ENCODE data around the gene MSLN. TPM values are rescaled to one million over a fixed set of nuclear protein-coding genes. Genes with fewer than 3 reads are reported as not detected.

The MSLN gene
- polyA plus RNA-seq, 2 donors = 0.87 to 3.7 TPM

GRCh38 chr16:716768-717325 lies 43.7 kb upstream of the MSLN start:
- H3K4me1 ChIP-seq (ENCODE audit: control insufficient read depth in 2 of 2, insufficient read depth in 2 of 2, low read length in 1 of 2) = peaks cover 11 to 35% of the 10 kb centered on the region in 2 donors
- no peaks in the 10 kb centered on the region for H3K9me3 ChIP-seq (ENCODE audit: control insufficient read depth in 2 of 2, insufficient read depth in 1 of 2, low read depth in 1 of 2, low read length in 1 of 2)
- H3K27me3 ChIP-seq (ENCODE audit: control insufficient read depth in 1 of 2, insufficient read depth in 2 of 2, low read length in 2 of 2) = peaks cover 0 to 3% of the 10 kb centered on the region in 2 donors
- 81 to 87% methylated on average over 27 to 29 of the region's 29 CpGs for WGBS, 2 donors
- no peak overlapping the region for H3K27ac ChIP-seq (ENCODE audit: low read depth in 2 of 2, low read length in 1 of 2)
- H3K36me3 ChIP-seq (ENCODE audit: control insufficient read depth in 2 of 2, insufficient read depth in 2 of 2, low read length in 1 of 2) = no peaks in the 10 kb centered on the region
- no peak overlapping the region for H3K4me3 ChIP-seq (ENCODE audit: low read depth in 1 of 2, low read length in 2 of 2)

GRCh38 chr16:717450-718245 lies 42.9 kb upstream of the MSLN start:
- Histone ChIP-seq H3K36me3 (ENCODE audit: control insufficient read depth in 2 of 2, insufficient read depth in 2 of 2, low read length in 1 of 2) (no peaks in the 10 kb centered on the region), H3K27me3 (ENCODE audit: control insufficient read depth in 1 of 2, insufficient read depth in 2 of 2, low read length in 2 of 2) (peaks cover 0 to 3% of the 10 kb centered on the region in 2 donors), H3K27ac (ENCODE audit: low read depth in 2 of 2, low read length in 1 of 2) (no peak overlapping the region), H3K4me1 (ENCODE audit: control insufficient read depth in 2 of 2, insufficient read depth in 2 of 2, low read length in 1 of 2) (peaks cover 11 to 38% of the 10 kb centered on the region in 2 donors), H3K4me3 (ENCODE audit: low read depth in 1 of 2, low read length in 2 of 2) (no peak overlapping the region), H3K9me3 (ENCODE audit: control insufficient read depth in 2 of 2, insufficient read depth in 1 of 2, low read depth in 1 of 2, low read length in 1 of 2) (no peaks in the 10 kb centered on the region)
- 80 to 81% methylated on average over 30 to 32 of the region's 32 CpGs for WGBS, 2 donors

GRCh38 chr16:718389-718788 lies 42.1 kb upstream of the MSLN start:
- 84 to 90% methylated on average over 9 of the region's 9 CpGs for WGBS, 2 donors
- Histone ChIP-seq H3K9me3 (ENCODE audit: control insufficient read depth in 2 of 2, insufficient read depth in 1 of 2, low read depth in 1 of 2, low read length in 1 of 2) (no peaks in the 10 kb centered on the region), H3K27ac (ENCODE audit: low read depth in 2 of 2, low read length in 1 of 2) (no peak overlapping the region), H3K27me3 (ENCODE audit: control insufficient read depth in 1 of 2, insufficient read depth in 2 of 2, low read length in 2 of 2) (peaks cover 0 to 3% of the 10 kb centered on the region in 2 donors), H3K4me1 (ENCODE audit: control insufficient read depth in 2 of 2, insufficient read depth in 2 of 2, low read length in 1 of 2) (peaks cover 11 to 38% of the 10 kb centered on the region in 2 donors), H3K4me3 (ENCODE audit: low read depth in 1 of 2, low read length in 2 of 2) (no peak overlapping the region), H3K36me3 (ENCODE audit: control insufficient read depth in 2 of 2, insufficient read depth in 2 of 2, low read length in 1 of 2) (no peaks in the 10 kb centered on the region)

- H3K36me3 ChIP-seq (ENCODE audit: control insufficient read depth in 2 of 2, insufficient read depth in 2 of 2, low read length in 1 of 2) = no peaks in the 10 kb centered on the region
- H3K9me3 ChIP-seq (ENCODE audit: control insufficient read depth in 2 of 2, insufficient read depth in 1 of 2, low read depth in 1 of 2, low read length in 1 of 2) = no peaks in the 10 kb centered on the region
- 75 to 76% methylated on average over 6 of the region's 6 CpGs for WGBS, 2 donors
- peaks cover 0 to 3% of the 10 kb centered on the region in 2 donors for H3K27me3 ChIP-seq (ENCODE audit: control insufficient read depth in 1 of 2, insufficient read depth in 2 of 2, low read length in 2 of 2)
- no peak overlapping the region for H3K27ac ChIP-seq (ENCODE audit: low read depth in 2 of 2, low read length in 1 of 2)
- peaks cover 11 to 38% of the 10 kb centered on the region in 2 donors for H3K4me1 ChIP-seq (ENCODE audit: control insufficient read depth in 2 of 2, insufficient read depth in 2 of 2, low read length in 1 of 2)
- no peak overlapping the region for H3K4me3 ChIP-seq (ENCODE audit: low read depth in 1 of 2, low read length in 2 of 2)
These were observed 41.6 kb upstream of the MSLN start for GRCh38 chr16:718922-719321.

GRCh38 chr16:719815-720446 lies 40.6 kb upstream of the MSLN start:
- peak overlapping the region; percentile 9 to 78 for H3K27ac ChIP-seq (ENCODE audit: low read depth in 2 of 2, low read length in 1 of 2)
- H3K4me3 ChIP-seq (ENCODE audit: low read depth in 1 of 2, low read length in 2 of 2) = peak overlapping the region; percentile 65 to 85
- H3K9me3 ChIP-seq (ENCODE audit: control insufficient read depth in 2 of 2, insufficient read depth in 1 of 2, low read depth in 1 of 2, low read length in 1 of 2) = no peaks in the 10 kb centered on the region
- H3K27me3 ChIP-seq (ENCODE audit: control insufficient read depth in 1 of 2, insufficient read depth in 2 of 2, low read length in 2 of 2) = peaks cover 0 to 3% of the 10 kb centered on the region in 2 donors
- H3K36me3 ChIP-seq (ENCODE audit: control insufficient read depth in 2 of 2, insufficient read depth in 2 of 2, low read length in 1 of 2) = no peaks in the 10 kb centered on the region
- WGBS, 2 donors = 9 to 12% methylated on average over 16 of the region's 16 CpGs
- H3K4me1 ChIP-seq (ENCODE audit: control insufficient read depth in 2 of 2, insufficient read depth in 2 of 2, low read length in 1 of 2) = peaks cover 11 to 31% of the 10 kb centered on the region in 2 donors

- Histone ChIP-seq H3K4me1 (ENCODE audit: control insufficient read depth in 2 of 2, insufficient read depth in 2 of 2, low read length in 1 of 2) (peaks cover 11 to 28% of the 10 kb centered on the region in 2 donors), H3K9me3 (ENCODE audit: control insufficient read depth in 2 of 2, insufficient read depth in 1 of 2, low read depth in 1 of 2, low read length in 1 of 2) (no peaks in the 10 kb centered on the region), H3K27ac (ENCODE audit: low read depth in 2 of 2, low read length in 1 of 2) (peak overlapping the region; percentile 78), H3K27me3 (ENCODE audit: control insufficient read depth in 1 of 2, insufficient read depth in 2 of 2, low read length in 2 of 2) (peaks cover 0 to 3% of the 10 kb centered on the region in 2 donors), H3K4me3 (ENCODE audit: low read depth in 1 of 2, low read length in 2 of 2) (peak overlapping the region; percentile 65 to 85), H3K36me3 (ENCODE audit: control insufficient read depth in 2 of 2, insufficient read depth in 2 of 2, low read length in 1 of 2) (no peaks in the 10 kb centered on the region)
- WGBS, 2 donors = 1% methylated on average over 38 of the region's 38 CpGs
These were observed 40.0 kb upstream of the MSLN start for GRCh38 chr16:720447-720989.

GRCh38 chr16:720990-721764 lies 39.4 kb upstream of the MSLN start, which contains the start of gene ANTKMT:
Gene ANTKMT, plus strand, starts transcription at chr16:721146. Its CDS starts 129 bp downstream, at chr16:721275.
- Histone ChIP-seq H3K27me3 (ENCODE audit: control insufficient read depth in 1 of 2, insufficient read depth in 2 of 2, low read length in 2 of 2) (peaks cover 0 to 3% of the 10 kb centered on the region in 2 donors), H3K27ac (ENCODE audit: low read depth in 2 of 2, low read length in 1 of 2) (peak within 1 kb of the TSS; percentile 78), H3K9me3 (ENCODE audit: control insufficient read depth in 2 of 2, insufficient read depth in 1 of 2, low read depth in 1 of 2, low read length in 1 of 2) (no peaks in the 10 kb centered on the region), H3K4me3 (ENCODE audit: low read depth in 1 of 2, low read length in 2 of 2) (peak within 1 kb of the TSS; percentile 65 to 85), H3K4me1 (ENCODE audit: control insufficient read depth in 2 of 2, insufficient read depth in 2 of 2, low read length in 1 of 2) (peaks cover 9 to 25% of the 10 kb centered on the region in 2 donors), H3K36me3 (ENCODE audit: control insufficient read depth in 2 of 2, insufficient read depth in 2 of 2, low read length in 1 of 2) (no peaks in the 10 kb centered on the region)
- 8 to 9% methylated on average over 89 to 106 of the region's 106 CpGs for WGBS, 2 donors

- H3K4me1 ChIP-seq (ENCODE audit: control insufficient read depth in 2 of 2, insufficient read depth in 2 of 2, low read length in 1 of 2) = peaks cover 9 to 21% of the 10 kb centered on the region in 2 donors
- 74 to 80% methylated on average over 51 of the region's 51 CpGs for WGBS, 2 donors
These were observed 38.6 kb upstream of the MSLN start for GRCh38 chr16:721765-722540.

More at GRCh38 chr16:721765-722540, 38.6 kb upstream of the MSLN start:
- H3K9me3 ChIP-seq (ENCODE audit: control insufficient read depth in 2 of 2, insufficient read depth in 1 of 2, low read depth in 1 of 2, low read length in 1 of 2) = no peaks in the 10 kb centered on the region
- peak overlapping the region; percentile 29 to 78 for H3K27ac ChIP-seq (ENCODE audit: low read depth in 2 of 2, low read length in 1 of 2)
- H3K4me3 ChIP-seq (ENCODE audit: low read depth in 1 of 2, low read length in 2 of 2) = peak overlapping the region; percentile 65 to 85
- H3K27me3 ChIP-seq (ENCODE audit: control insufficient read depth in 1 of 2, insufficient read depth in 2 of 2, low read length in 2 of 2) = no peaks in the 10 kb centered on the region
- H3K36me3 ChIP-seq (ENCODE audit: control insufficient read depth in 2 of 2, insufficient read depth in 2 of 2, low read length in 1 of 2) = no peaks in the 10 kb centered on the region
